HG03196 (cell line): ENCODE results near the gene CUBN.

Source experiments
- ATAC-seq: cut with Tn5 transposase; IDR thresholded peaks from one replicate; pipeline ENCODE4 v1.9.1; 2021; ENCODE audit not compliant: unreplicated experiment

CUBN gene

DNA sequence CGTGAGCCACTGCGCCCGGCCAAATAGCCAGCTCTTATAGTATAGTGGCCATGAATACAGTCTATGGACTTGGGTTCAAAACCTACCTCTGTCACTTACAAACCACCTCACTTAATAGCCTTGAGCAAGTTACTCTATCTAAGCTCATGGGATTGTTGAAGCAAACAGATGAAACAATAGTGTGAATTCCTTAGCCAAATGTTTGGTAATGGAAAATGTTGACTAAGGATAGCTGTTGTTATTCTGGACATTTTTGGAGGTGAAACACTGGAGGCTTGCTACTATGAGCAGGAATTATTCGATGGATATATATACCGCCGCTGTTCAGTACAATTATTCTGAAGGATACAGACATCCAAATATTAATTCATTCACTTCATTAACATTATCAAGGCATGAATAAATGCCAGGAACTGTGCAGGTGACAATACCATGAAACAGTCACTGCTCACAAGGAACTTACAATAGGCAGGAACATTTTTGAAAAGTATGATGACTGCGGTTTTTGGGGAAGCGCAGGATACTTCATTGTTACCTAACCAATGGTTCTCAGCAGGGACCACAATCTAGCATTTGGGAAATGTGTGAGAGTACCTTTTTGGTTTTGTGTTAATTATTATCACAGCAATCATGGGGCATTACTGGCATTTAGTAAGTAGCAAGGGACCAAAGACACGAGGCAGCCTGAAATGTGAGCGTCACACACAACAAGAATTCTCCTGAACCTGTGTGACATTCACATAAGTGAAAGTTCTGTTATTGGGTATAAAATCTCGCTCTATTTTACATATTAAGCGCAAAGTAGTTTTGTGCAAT lies 55.7 kb downstream of the CUBN start:
- no peak for ATAC-seq

DNA sequence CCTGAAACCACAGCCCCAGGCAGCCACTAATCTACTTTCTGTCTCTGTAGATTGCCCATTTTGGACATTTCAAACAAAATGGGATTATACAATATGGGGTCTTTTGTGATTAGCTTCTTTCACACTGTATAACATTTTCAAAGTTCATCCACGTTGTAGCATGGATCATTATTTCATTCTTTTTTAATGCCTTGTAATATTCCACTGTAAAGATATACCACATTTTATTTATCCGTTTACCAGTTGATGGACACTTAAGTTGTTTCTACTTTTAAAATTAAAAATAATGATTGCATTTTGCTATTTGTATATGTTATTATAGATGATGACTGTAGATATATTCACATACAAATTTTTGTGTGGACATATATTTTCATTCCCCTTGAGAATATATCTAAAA lies 60.7 kb downstream of the CUBN start:
- no peak for ATAC-seq

DNA sequence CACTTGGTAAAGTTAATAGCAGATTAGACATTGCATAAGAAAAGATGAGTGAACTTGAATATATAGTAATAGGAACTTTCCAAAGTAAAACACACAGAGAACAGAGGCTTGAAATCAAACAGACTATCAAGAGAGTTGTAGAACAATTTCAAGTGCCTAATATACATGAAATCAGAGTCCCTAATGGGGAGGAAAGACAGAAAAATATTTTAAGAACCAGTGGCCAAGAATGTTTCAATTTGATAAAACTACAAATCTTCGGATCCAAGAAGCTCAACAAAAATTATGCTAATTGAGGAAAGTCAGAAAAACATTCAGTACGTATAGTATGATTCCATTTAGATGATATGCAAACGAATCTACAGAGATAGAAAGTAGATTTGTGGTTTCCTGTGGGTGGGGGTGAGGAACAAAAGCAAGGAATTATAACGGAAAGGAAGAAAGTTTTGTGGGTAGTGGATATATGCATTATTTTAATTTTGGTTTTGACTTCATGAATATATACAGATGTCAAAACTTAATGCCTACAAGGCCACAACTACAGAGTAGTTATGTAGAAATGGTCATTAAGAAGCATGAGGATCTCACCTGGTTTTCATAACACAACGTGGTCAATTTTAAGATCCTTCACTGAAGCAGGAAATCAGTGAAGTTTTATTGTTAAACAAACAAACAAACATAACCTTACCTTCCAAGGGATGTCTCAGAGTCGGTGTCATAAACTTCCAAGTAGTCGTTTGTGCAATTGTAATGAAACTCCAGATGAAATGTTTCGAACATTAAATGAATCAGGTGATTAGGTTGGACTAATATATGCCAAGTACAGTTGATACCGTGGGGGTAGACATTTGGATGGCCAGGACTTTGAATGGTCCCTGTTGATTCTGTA lies 62.0 kb downstream of the CUBN start:
- no peak for ATAC-seq

DNA sequence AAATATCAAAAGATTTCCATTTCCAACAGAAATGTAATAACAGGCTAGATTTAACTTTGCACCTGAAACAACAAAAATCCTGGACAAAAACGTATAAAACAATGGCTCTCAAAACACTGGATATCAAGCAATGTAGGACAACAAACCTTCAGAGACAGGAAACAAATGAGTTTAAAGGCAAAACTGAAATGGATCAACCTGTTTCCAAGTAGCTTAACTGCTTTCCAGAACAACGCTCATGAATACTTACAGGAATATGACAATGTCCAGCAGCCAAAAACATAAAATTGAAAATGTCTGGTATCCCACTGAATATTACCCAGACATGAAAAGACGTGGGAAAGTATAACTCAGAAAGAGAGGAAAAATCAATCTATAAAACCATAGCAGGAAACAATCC lies 62.8 kb downstream of the CUBN start:
- ATAC-seq, result no peak

DNA sequence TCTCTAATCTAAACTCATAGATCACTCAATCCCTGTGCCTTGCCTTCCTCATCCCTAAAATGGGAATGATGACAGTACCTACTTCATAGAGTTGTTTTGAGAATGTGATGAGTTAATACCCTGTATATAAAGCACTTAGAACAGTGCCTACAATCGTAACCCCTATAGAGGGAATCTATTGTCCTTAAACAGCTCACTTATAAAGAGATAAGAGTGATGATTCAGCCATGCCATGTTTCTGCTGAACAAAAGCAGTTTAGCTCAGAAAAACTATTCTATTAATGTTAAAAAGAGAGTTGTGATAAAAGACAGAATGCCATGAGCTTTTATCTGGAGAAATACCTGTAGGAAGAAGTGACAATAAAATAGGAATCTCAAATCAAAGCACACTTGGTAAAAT lies 63.6 kb downstream of the CUBN start:
- no peak for ATAC-seq

DNA sequence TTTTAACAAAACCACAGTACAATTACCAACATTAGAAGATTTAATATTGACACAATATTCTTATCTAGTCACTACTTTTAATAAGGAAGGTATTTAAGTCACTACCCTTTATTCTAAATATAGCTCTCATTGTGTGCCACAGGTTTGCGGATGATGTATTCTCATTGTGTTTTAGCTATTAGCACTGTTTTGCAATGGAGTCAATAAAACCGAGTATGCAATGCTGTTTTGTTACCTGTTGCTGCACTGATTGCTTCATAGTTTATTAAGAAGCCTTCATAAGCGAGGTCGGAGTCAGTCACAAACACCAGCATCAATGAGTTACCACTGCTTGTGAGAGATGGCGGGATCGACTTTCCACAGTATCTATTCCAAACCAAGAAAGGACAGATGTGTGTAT lies 64.3 kb downstream of the CUBN start:
- no peak for ATAC-seq

DNA sequence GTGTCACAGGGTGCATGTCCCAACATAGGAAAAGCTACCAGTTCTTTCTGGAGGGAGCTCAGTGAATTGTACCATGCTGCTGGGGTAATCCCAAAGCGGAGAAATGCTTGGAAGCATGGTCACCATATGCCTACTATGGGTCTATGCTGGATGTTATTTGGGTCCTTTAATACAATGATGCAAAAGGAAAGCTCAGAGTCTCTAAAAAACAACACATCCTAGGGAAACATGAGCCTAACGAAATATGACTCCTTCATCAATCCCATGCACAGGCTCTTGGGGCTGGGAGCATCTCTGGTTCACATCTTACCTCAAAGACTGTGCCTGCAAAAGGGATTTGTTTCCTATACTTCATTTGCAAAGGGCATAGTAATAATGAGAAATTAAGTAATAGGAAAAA lies 65.2 kb downstream of the CUBN start:
- no peak for ATAC-seq

DNA sequence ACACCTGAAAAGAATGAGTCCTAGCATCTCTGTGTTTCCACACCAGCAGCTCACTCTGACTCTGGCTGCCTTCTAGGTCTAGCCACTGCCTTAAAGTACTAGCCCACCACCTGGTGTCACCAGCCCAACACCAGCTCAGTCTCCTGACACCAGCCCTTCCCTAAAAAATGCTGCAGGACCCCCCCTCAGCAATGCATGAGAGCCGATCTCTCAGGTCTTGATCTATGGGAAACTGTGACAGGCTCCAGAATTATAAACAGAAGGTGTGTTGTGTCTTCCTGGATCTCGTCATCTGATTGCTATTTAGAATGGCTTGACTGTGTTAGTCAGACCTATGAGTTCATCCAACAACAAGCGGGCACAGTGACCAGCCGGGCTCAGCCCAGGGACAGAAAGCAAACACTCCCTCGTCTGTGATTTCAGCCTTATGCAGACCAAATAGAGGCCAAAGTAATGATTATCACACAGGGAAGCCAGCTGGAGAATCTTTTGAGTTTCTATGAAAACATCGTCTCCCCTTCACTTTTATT lies 66.6 kb downstream of the CUBN start:
- no peak for ATAC-seq

DNA sequence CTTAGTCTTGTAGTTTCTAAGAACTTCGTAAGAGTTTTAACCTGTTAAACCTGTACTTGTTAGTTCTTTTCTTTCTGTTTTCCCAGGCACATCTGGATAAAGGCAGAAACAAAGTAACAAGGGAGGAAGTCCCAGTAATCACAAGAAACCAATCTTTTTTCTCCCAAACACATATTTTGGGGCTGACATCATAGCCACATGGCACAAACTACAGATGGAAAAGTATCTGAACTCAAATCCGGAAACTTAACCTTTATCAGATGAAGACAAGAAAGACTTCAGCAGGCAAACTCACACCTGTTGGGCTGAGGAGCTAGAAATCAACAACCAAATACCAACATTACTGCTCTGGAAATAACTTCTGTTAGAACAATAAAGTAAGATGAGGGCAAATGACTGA lies 67.1 kb downstream of the CUBN start:
- ATAC-seq, result no peak

DNA sequence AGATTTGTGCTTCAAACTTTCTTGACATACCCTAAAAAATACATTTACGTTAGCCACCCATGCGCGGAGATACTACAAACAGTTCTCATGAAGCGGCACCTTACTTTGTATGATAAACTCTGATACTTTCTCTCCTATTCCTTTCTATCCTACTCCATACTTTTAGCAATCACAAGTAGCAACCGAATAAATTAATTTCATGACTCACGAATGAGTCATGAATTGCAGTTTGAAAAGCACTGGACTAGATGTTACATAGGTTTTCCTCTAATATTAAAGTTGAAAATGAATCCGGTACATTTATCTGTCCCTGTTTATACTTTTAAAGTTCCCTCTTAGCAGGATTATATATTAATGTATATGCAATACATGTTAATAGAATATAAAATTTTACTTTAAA lies 67.6 kb downstream of the CUBN start:
- no peak for ATAC-seq

DNA sequence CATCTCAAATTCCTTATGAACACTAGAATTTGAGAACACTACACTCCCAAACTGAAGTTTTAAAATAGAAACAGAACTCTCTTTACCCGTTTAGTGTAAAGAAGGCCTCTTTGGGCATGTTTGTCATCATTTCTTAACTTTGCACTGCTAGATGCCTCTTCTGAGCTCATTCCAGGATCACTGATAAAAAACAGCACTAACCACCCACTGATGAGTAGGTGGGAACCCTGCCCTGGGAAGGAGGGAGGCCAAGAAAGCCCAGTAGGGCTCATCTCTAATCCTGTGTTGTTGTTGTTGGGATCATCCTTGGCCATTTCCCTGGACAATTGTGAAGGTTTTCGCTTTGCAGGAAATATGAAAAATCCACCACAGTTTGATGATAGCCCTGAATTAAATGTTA lies 68.2 kb downstream of the CUBN start:
- ATAC-seq, result no peak

DNA sequence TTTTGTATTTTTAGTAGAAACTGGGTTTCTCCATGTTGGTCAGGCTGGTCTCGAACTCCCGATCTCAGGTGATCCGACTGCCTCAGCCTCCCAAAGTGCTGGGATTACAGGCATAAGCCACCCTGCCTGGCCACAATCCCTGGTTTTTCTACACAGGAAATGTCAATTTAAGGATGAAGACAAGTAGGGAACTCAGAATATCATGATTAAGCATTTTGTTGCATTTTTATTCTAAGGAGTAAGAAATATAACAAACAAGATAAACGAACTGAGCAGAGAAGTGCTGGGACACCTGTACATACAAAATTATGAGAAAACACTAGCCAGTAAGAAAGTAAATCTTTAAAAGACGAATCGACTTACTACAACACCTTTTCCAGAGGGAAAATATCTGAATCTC lies 69.3 kb downstream of the CUBN start:
- ATAC-seq, result no peak

DNA sequence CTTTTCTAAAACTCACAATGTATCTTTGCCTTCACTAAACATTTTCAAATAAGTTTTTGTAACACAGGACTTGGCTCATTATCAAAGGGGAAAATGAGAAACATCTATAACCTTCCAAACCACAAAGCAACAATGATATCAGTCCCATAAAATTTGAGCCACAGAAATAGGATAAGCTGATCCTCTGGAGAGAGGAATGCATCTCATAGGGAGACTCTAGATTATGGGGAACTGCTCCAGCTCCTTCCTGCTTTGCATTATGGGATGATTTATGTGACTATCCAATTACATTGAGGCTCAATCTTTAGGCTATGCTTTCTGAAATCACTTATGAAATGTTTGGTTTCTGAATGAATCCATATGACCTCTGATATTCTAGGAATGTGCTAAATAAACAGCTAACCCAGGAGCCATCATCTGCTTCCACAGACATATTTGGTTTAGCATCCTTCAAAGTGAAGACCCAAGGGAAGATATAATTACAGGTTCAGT lies 70.4 kb downstream of the CUBN start:
- no peak for ATAC-seq

DNA sequence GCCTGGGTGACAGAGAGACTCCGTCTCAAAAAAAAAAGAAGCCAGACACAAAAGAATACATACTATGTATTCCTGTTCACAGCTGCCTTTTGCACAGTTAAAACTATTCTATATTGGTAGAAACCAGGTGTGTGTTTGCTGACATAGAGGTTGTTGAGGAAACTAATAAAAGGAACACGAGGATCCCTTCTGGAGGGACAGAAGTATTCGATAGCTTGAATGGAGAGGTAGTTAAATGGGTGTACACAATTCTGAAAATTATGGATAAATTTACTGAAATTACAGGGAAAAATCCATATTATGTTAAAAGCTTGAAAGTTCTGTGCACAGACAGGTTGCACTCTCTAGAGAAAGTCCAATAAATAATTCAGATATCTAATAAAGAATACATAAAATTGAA lies 71.5 kb downstream of the CUBN start:
- ATAC-seq, result no peak

DNA sequence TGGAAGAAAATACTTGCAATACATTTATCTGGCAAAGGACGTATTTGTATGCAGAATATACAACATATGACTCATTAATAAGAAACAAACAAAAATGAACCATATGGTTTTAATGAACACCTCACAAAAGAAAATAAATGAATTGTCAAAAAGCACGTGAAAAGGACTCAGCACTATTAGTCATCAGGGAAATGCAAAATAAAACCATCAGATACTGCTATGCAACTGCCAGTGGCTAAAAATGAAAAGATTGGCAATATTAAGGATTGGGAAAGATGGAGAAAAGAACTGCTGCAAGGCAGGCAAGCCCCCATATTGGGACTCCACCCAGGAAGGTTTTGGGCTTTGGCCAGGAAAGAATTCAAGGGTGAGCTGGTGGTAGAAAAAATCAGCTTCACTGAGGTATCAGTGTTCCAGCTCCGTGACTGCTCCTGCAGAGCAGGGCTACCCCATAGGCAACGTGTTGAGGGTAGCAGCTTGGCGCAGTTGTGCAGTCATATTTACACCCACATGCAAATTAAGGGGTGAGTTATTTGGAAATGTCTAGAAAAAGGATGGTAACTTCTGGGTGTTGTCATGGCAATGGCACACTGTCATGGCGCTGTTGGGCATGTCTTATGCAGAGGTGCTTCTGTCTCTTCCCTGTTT lies 72.7 kb downstream of the CUBN start:
- no peak for ATAC-seq

DNA sequence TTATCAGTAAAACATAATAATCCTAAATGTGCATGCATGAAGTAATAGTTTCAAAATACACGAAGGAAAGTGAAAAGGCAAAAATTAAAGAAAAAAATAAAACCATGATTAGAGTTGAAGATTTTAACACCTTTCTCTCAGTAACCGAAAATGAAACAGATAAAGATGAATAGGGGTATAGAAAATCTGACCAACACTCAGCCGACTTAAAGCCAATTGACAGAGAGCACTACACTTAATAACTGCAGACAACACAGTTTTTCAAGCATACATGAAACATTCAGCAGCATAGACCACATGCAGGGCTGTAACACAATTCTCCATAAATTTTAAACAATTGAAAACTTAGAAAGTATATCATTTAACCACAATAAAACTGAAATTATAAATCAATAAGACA lies 76.1 kb downstream of the CUBN start:
- ATAC-seq, result no peak

DNA sequence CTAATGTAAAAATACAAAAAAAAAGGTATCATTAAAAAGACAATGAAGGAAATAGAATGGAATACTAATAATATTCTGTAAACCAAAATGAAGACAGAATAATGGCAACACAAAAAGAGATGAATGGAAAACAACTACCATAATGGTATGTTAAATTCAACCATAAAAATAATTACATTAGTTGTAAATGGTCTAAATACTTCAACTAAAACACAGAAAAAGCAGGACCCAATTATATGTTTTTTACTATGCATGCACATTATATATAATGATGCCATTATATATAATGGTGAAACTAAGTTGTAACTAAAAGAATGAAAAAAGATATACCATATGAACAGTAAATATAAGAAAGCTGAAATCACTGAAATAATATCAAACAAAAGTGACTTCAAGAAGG lies 76.5 kb downstream of the CUBN start:
- ATAC-seq, result no peak

DNA sequence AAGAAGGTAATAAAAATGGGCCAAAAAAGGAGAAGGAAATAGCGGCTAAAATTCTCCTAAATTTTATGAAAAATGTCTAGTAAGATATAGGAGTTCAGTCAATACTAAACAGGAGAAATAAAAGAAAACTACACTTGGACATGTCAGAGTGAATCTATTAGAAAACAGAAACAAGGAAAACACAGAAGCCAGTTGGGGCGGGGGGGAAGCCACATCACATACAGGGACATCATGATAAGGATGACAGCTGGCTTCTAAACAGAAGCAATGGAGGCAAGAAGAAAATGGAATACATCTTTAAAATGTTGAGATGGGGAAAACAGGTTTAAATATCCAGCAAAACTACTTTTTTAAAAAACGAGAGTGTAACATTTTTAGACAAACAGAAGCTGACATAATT lies 77.8 kb downstream of the CUBN start:
- no peak for ATAC-seq

DNA sequence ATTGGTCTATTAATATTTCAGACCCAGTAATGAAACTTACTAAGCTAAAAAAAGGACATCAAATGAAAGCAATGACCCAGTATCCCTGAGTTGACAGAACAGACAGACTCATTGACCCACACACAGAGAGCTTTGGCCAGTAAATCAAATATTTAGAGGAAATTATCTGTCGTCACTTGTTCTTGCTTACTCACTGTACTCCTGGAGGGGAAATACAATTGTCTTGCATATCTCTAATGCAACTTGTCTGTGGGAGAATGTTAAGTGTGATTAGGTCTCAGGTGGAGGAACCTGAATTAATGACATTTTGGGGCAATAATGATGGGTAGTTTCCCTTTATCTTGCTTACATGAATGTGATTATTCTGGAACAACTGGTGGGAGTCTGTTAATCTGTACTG lies 80.4 kb downstream of the CUBN start:
- ATAC-seq, result no peak

DNA sequence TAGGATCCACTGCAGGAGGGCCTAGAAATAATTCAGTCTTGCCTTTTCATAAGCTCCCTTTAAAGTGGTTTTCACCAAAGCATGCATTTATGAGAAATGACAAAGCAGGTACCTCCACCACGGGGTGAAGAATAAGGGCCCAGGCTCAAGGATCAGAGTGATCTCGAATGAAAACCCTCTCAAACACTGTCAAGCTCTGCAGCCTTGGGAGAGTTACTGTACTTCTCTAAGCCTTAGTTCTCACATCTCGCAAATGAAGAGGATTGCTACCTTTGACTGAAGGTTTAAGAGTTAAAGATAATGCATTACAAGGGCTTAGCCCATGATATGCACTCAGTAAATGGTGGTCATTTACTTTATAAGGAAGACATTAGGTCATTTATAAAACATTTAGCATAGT lies 81.7 kb downstream of the CUBN start:
- ATAC-seq, result no peak

DNA sequence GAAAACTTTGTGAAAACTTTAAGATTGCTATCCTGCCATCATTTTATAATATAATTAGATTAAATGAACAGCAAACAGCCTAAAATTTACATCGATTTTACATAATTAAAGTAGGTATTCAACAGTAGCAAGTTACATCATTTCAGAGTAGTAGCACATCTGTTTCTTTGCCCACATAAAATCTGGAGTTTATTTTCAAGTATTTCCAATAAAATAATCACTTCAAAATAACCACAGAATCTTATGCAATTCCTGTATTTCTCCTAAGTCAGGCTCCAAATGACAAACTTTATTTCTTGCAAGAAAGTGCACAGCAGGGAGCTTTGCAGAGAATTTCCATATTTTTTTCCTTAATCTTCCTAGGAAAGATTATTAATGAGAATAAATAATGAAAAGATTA lies 82.6 kb downstream of the CUBN start:
- ATAC-seq, result no peak
